Tibial nerve (tissue), 4 donors: ENCODE data around the gene AOAH. TPM values are rescaled to one million over a fixed set of nuclear protein-coding genes. Genes with fewer than 3 reads are reported as not detected.

Experiments
- DNase-seq, 2 donors: peaks; one replicate each; pipeline ENCODE4 v3.0.0-alpha.2; 2019; ENCODE audit warnings: low spot score in 2 of 2
- H3K27ac ChIP-seq, 4 donors: fragments of 200-600 bp; sonication (generic) in 3 of 4; one replicate each; pipeline ENCODE4 v1.5.1; 2017 to 2019; ENCODE audit warnings: mild to moderate bottlenecking in 1 of 4
- H3K27me3 ChIP-seq, 2 donors: fragments of 200-600 bp; sonication (generic) in 1 of 2; one replicate each; pipeline versions ENCODE4 v1.5.1 to v1.6.0; 2017 to 2019
- H3K36me3 ChIP-seq, 3 donors: fragments of 200-600 bp; sonication (generic); one replicate each; pipeline ENCODE4 v1.5.1; 2018 to 2019
- H3K4me1 ChIP-seq, 4 donors: fragments of 200-600 bp; sonication (generic) in 3 of 4; one replicate each; pipeline ENCODE4 v1.5.1; 2017 to 2019
- H3K4me3 ChIP-seq, 4 donors: fragments of 200-600 bp; sonication (generic) in 3 of 4; one replicate each; pipeline ENCODE4 v1.5.1; 2017 to 2019; ENCODE audit warnings: mild to moderate bottlenecking in 1 of 4, moderate library complexity in 1 of 4
- H3K9me3 ChIP-seq, 4 donors: fragments of 200-600 bp; sonication (generic) in 3 of 4; one replicate each; pipeline ENCODE4 v1.5.1; 2017 to 2019
- CTCF ChIP-seq, 5 experiments: fragments of 200-600 bp in 3 of 5; fragments of 450-650 bp in 2 of 5; sonication (generic) in 3 of 5; IDR thresholded peaks; one replicate each; pipeline ENCODE4 v1.5.1; 2016 to 2019; ENCODE audit warnings: antibody characterized with exemption in 5 of 5, mild to moderate bottlenecking in 3 of 5, moderate library complexity in 2 of 5
- EP300 ChIP-seq, 2 donors: sonication (generic); formaldehyde crosslinking; IDR thresholded peaks; one replicate each; pipeline ENCODE4 v1.6.1; 2017; ENCODE audit warnings: antibody characterized with exemption in 2 of 2, mild to moderate bottlenecking in 1 of 2
- POLR2A ChIP-seq, 2 donors: fragments of 450-650 bp; IDR thresholded peaks; one replicate each; pipeline ENCODE4 v1.6.1; 2017; ENCODE audit warnings: antibody characterized with exemption in 2 of 2, mild to moderate bottlenecking in 2 of 2, moderate library complexity in 2 of 2
- WGBS, 2 donors: methylation state at CpG; one replicate each; pipeline ENCODE4 v1.1.5; 2018; 5-methylcytosine and 5-hydroxymethylcytosine counted together
- total RNA-seq, 4 donors: library from RNA; depleted of rRNA; stranded (reverse); fragments of >200 nt; gene quantifications; one replicate each; pipeline ENCODE4 v1.1.0, GENCODE V29; 2016

The AOAH gene
- total RNA-seq, 4 donors from 2014 or later = 7.5 to 17.8 (median 9.1) TPM

GRCh38 chr7:36606153-36606975 lies 117.9 kb downstream of the AOAH start:
- H3K4me1 ChIP-seq = no peaks in the 10 kb centered on the region
- H3K4me3 ChIP-seq = no peak overlapping the region
- no peaks in the 10 kb centered on the region for H3K36me3 ChIP-seq
- no peaks in the 10 kb centered on the region for H3K9me3 ChIP-seq
- 72 to 79% methylated on average over 12 of the region's 12 CpGs for WGBS, 2 donors
- TF ChIP-seq EP300 (IDR thresholded peaks at IDR 0.05) (no peak), POLR2A (IDR thresholded peaks at IDR 0.05) (no peak), CTCF (IDR thresholded peaks at IDR 0.05) (no peak)
- DNase-seq = no peak
- no peak overlapping the region for H3K27ac ChIP-seq
- no peaks in the 10 kb centered on the region for H3K27me3 ChIP-seq

- WGBS, 2 donors = 78 to 84% methylated on average over 7 of the region's 7 CpGs
- Histone ChIP-seq H3K4me1 (no peaks in the 10 kb centered on the region), H3K27me3 (no peaks in the 10 kb centered on the region), H3K27ac (no peak overlapping the region), H3K9me3 (no peaks in the 10 kb centered on the region), H3K4me3 (no peak overlapping the region), H3K36me3 (no peaks in the 10 kb centered on the region)
- DNase-seq = no peak
- TF ChIP-seq CTCF (IDR thresholded peaks at IDR 0.05) (no peak), POLR2A (IDR thresholded peaks at IDR 0.05) (no peak), EP300 (IDR thresholded peaks at IDR 0.05) (no peak)
Observed at GRCh38 chr7:36605261-36606051, 118.8 kb downstream of the AOAH start.

- 64 to 73% methylated on average over 3 of the region's 3 CpGs for WGBS, 2 donors
- Histone ChIP-seq H3K27ac (no peak overlapping the region), H3K9me3 (no peaks in the 10 kb centered on the region), H3K36me3 (no peaks in the 10 kb centered on the region), H3K4me1 (no peaks in the 10 kb centered on the region), H3K4me3 (no peak overlapping the region), H3K27me3 (no peaks in the 10 kb centered on the region)
- TF ChIP-seq CTCF (IDR thresholded peaks at IDR 0.05) (no peak), EP300 (IDR thresholded peaks at IDR 0.05) (no peak), POLR2A (IDR thresholded peaks at IDR 0.05) (no peak)
- no peak for DNase-seq
Observed at GRCh38 chr7:36604806-36605205, 119.5 kb downstream of the AOAH start.

GRCh38 chr7:36602934-36603887 lies 121.1 kb downstream of the AOAH start:
- no peaks in the 10 kb centered on the region for H3K27me3 ChIP-seq
- no peaks in the 10 kb centered on the region for H3K9me3 ChIP-seq
- no peak overlapping the region for H3K27ac ChIP-seq
- H3K4me3 ChIP-seq = no peak overlapping the region
- 72 to 85% methylated on average over 7 of the region's 7 CpGs for WGBS, 2 donors
- H3K36me3 ChIP-seq = no peaks in the 10 kb centered on the region
- H3K4me1 ChIP-seq = no peaks in the 10 kb centered on the region
- no peak for DNase-seq
- no peak for TF ChIP-seq CTCF (IDR thresholded peaks at IDR 0.05)
